ELF-1 (cell line): ENCODE measurements around the gene GABBR2.
A peak's percentile ranks its signal among the peaks of the same experiment; 100 is the strongest.

Experiments used
- DNase-seq: peaks from one replicate; pipeline ENCODE4 v3.0.0-alpha.2; 2016; ENCODE audit warnings: low read depth, low spot score

GABBR2 gene

GRCh38 chr9:98404237-98404636 lies 304.5 kb downstream of the GABBR2 start:
- DNase-seq = no peak

DNA sequence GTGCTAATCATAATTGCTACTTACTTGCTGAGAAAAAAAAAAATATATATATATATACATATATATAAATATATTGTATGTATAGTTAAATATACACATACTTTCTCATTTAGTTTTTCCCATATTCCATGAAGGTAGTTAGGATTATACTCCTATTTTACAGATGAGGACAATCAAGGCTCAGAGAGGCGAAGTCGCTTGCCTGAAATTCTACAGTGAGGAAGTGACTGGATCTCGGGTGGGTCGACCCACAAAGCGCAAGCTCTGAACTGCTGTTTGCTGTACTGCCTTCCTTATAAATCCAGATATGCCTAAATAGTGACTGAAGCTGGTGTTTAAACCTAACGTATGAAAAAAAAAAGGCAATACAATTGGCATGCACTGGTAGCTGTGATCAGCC lies 305.0 kb downstream of the GABBR2 start:
- DNase-seq = no peak

DNA sequence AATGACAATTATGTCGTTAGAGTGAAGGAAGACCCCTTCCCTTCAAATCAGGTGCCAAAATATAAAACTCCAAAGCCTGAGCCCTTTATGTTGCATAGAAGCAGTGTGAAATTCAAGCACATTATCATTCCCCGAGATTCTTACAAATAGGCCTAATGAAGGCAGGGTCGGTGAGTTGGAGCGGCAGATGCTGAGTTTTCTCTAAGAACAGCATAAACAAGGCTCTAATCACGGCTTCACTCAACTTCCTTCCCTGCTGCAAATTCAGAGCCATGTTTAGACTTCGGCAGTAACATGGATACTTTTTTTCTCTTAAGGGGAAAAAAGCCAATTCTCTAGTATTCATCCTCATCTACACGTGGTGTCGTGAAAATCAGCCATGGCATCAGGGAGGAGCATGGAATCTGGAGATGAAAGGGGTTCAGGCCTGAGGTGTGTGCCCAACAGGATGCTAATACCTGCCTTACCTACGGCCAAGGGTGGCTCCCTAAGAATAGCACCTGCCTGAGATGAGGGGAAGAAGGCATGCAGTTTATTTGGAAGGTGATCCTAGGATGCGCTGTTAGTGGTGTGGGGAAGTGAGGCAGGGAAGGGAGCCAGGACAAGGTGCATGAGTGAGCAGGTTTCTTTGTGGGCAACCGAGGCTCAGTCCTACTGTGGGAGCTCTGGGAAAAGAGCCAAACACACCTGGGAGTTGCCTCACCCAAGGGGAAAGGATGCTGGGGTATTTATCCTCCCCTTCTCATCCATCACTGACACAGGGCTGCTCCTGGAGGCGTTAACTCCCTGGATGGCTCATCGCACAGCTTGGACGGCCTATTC lies 306.5 kb downstream of the GABBR2 start:
- no peak for DNase-seq

- DNase-seq = no peak
Observed at GRCh38 chr9:98401140-98402018, 307.4 kb downstream of the GABBR2 start.

- DNase-seq = no peak
Observed at GRCh38 chr9:98399950-98400683, 308.6 kb downstream of the GABBR2 start.

DNA sequence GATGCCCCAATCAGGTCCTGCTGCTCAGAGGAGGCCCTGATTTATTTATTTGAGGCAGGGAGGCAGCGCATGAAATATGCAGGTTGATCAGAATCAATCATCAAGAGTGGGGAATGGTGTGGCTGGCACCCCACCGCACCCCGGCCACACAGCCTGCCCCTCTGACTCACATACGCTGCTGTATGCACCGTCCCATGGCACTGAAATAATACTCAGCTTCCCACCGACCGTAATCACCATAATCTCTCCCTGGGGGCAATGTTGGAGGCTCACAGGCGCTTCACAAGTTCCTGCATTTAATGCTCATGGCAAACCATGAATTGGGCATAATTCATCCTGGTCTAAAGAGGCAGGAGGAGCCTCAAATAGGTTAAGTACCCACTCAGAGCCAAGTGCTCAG lies 312.1 kb downstream of the GABBR2 start:
- no peak for DNase-seq

DNA sequence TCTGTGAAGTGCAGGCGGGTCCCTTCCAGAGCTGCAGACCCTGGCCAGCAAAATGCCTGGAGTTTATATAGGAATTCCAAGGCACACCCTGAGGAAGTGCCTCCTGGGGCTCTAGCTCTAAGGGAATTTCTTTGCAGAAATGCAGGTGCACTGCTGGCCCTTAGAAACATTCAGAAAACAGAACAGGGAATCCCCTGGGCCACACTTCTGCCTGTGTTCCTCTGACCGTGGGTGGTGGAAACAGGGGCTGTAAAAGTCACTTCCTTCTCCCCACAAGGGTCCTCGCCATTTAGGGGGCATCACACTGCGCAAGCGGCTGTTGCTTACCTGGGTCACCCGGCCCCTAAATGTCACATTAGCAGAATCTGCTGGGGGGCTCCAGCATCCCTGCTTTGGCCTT lies 312.5 kb downstream of the GABBR2 start:
- DNase-seq = no peak

GRCh38 chr9:98391867-98392266 lies 316.9 kb downstream of the GABBR2 start:
- no peak for DNase-seq

GRCh38 chr9:98391406-98391805 lies 317.3 kb downstream of the GABBR2 start:
- DNase-seq = no peak

GRCh38 chr9:98385751-98386150 lies 323.0 kb downstream of the GABBR2 start:
- no peak for DNase-seq

- DNase-seq = no peak
Observed at GRCh38 chr9:98383758-98384157, 325.0 kb downstream of the GABBR2 start.

- no peak for DNase-seq
Observed at GRCh38 chr9:98381311-98382103, 327.2 kb downstream of the GABBR2 start.

- DNase-seq = peak; percentile 57
Observed at GRCh38 chr9:98380065-98380681, 328.6 kb downstream of the GABBR2 start.

DNA sequence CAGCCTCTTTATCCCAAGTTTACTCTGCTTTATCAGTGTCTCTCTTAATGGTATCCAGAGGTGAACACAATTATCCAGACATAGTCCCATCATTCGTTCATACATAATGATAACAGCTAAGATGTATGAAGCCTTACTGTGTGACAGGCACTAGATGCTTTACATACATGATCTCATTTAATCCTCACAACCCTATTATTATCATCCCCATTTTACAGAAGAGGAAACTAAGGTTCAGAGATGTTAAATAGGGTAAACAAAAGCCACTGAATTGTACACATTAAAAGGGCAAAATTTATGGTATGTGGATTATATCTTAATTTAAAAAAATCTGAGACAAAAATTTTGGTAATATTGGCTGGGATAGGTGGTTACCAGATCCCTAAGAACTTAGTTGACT lies 329.2 kb downstream of the GABBR2 start:
- no peak for DNase-seq

- DNase-seq = no peak
Observed at GRCh38 chr9:98378794-98379193, 329.9 kb downstream of the GABBR2 start.

DNA sequence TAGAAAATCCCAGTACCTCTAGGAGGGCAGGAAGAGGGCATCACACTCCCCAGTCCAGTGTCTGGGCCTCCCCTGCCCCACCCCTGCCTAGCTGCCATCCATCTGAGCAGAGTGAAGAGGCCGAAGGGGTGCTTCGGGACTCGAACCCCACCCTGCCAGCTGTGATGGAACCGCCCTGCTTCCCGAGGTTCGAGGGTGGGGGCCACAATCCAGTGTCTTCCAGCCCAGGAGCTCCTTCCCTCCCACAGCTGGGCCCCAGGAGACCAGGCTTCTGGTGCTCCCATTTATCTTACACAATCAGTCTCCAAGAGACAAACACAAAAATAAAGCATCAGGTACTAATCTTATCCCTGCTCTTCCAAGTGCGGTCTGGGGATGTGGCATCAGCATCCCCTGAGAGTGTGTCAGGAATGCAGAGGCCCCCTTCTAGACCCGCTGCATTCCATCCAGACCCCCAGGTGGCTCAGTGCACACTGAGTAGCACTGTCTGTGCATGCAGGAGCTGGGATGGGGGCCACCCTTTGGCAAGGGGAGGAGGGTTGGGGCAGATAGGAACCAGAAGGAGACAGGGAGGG lies 330.4 kb downstream of the GABBR2 start:
- no peak for DNase-seq

DNA sequence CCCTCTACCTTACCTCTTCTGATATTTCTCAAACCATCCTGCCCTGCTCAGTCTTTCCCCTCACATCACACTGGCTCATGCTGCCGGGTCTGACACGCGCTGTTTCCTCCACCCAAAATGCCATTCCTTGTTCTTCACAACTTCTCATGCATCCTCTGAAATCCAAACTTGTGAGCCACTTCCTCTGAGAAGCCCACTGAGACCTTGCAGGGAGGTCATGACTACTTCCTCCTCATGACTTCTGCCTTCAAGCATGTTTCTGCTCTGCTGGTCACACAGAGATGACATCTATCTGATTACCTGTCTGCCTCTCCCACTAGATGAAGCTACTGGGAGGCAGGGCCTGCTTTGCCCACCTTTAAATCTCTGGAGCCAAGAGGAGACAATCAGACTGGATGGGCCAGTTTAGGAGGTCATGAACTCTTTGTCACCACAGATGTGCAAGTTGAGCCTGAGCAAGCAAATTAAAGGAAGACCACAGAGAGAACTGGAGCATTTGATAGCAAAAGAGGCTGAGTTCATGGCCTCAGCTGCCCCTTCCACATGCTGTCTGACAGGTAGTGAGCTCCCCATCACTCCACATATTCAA lies 333.5 kb downstream of the GABBR2 start:
- DNase-seq = no peak

DNA sequence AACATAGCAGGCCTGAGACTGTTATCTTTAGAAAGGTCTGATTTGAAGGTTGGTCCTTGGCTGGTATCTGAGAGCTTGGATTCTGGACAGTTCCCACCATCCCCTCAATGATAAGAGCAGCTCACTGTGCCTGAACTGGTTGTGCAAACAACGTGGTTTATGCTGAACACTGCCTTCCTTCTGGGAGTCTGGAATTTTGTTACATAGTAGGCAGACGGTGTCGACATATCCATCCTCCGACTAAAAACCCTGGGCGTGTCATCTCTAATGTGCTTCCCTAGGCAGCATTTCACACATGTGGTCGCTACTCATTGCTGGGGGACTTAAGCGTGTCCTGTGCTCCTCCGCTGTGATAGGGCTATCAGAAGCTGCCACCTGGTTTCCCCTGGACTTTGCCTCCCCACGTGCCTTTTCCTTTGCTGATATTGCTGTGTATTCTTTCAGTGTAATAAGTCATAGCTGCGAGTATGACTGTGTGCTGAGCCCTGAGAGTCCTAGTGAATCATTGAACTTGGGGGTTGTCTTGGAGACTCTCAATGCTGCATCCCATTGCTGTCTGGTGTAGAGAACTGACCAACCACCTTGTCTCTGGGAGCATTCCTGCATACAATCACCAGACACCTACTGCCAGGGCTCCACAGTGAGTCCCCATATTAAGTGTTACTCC lies 334.2 kb downstream of the GABBR2 start:
- peak; percentile 58 for DNase-seq

DNA sequence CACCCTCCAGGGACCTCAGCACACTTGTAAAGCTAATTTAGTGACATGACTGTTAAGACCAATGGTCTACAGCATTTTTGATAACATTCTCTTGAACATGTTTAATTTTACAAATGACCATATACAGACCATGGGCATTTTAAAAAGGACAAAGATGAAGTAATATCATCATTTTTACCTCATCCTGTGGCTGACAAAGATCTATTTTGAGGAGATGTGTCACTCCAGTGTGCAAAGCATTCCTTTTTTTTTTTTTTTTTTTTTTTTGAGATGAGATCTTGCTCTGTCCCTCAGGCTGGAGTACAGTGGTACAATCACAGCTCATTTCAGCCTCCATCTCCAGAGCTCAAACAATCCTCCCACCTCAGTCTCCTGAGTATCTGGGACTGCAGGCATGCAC lies 335.1 kb downstream of the GABBR2 start:
- no peak for DNase-seq
